Activated T-helper 1 cell treated with anti-CD3 and anti-CD28 coated beads, Interleukin-2, amount 50 U/mL, for 16 hours (primary cell): Measurements from ENCODE around the gene HLA-DQB2.
"Not testable (repeated sequence)": the region's sequence is repeated elsewhere in the genome, so short reads cannot be mapped to it uniquely, and the experiment has no call there.

Source experiments
- DNase-seq, 2 donors: peaks; one replicate each; pipeline ENCODE4 v3.0.0-alpha.2; 2020; ENCODE audit warnings: low read depth in 1 of 2, low spot score in 1 of 2

Gene HLA-DQB2

GRCh38 chr6:32745649-32746048 lies 17.7 kb downstream of the HLA-DQB2 start:
- not testable (repeated sequence) for DNase-seq

GRCh38 chr6:32744776-32745175 lies 18.6 kb downstream of the HLA-DQB2 start:
- DNase-seq = no peak

GRCh38 chr6:32742374-32742773 lies 21.0 kb downstream of the HLA-DQB2 start:
- DNase-seq = no peak

- DNase-seq = no peak
Observed at GRCh38 chr6:32741031-32741960, 22.0 kb downstream of the HLA-DQB2 start, which contains the start of gene HLA-DQA2. TSS of gene HLA-DQA2 (plus strand) at chr6:32741391. CDS start at chr6:32741444, 53 bp downstream.

GRCh38 chr6:32738126-32738525 lies 25.2 kb downstream of the HLA-DQB2 start:
- DNase-seq = no peak

- DNase-seq = no peak
Observed at GRCh38 chr6:32718879-32719278, 44.5 kb downstream of the HLA-DQB2 start.

- DNase-seq = no peak
Observed at GRCh38 chr6:32716396-32716795, 46.9 kb downstream of the HLA-DQB2 start.

GRCh38 chr6:32713241-32713640 lies 50.1 kb downstream of the HLA-DQB2 start:
- DNase-seq = no peak

- DNase-seq = no peak
Observed at GRCh38 chr6:32709625-32710024, 53.7 kb downstream of the HLA-DQB2 start.
